Mammary epithelial cell (primary cell): ENCODE results near the gene TSPEAR.

Experiments
- CTCF ChIP-seq, 2 donors: IDR thresholded peaks in 1 of 2; conservative IDR thresholded peaks in 1 of 2; 2 replicates each; pipeline ENCODE4 v1.5.1; 2011 to 2012; ENCODE audit warnings: inconsistent platforms in 2 of 2, low read length in 2 of 2, mild to moderate bottlenecking in 2 of 2, control low read depth in 1 of 2, low read depth in 1 of 2; ENCODE audit not compliant: insufficient read depth in 1 of 2; ENCODE audit errors: extremely low read depth in 1 of 2
- EZH2 ChIP-seq: IDR thresholded peaks from 2 replicates; pipeline ENCODE4 v1.6.1; 2012; ENCODE audit warnings: low read length, inconsistent platforms, borderline replicate concordance

DNA sequence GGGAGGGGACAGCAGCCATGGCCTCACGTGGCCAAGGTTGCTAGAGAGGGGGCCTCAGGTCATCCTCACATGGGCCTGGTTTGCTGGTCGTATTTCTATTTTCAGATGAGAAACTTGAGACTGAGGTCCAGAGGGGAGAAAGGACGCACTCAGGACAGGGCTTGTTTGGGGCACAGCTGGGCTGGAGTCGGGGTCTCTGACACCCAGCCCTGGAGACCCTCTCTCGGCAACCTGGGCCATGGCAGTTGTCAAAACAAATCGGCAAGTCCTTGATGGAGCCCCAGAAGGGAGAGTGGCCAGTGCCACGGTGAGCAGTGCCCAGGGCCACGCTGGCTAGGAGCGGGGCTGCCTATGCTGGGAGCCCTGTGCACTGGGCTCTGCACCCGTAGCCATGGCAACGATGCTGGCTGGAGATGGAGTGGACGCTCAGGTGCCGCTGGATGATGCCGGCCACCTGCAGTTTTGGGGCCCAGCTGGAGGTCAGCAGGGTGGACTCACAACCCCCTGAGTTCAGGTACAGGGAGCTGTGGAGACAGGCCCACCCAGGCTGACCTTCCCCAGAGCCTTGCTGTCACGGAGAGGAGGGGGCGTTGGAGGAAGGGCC, 244.9 kb downstream of the TSPEAR start:
- TF ChIP-seq CTCF (conservative IDR thresholded peaks at IDR 0.05 in 1 of 2, IDR thresholded peaks at IDR 0.05 in 1 of 2; ENCODE audit: extremely low read depth in 1 of 2, insufficient read depth in 1 of 2, low read depth in 1 of 2, low read length in 2 of 2) (no peak), EZH2 (no peak)
